AG04450 (cell line): ENCODE measurements around the gene RDX. TPM values are rescaled to one million over a fixed set of nuclear protein-coding genes. Genes with fewer than 3 reads are reported as not detected.

Experiments
- CTCF ChIA-PET: fragments of 300-600, 350-600 bp; formaldehyde crosslinking; extraction: SDS; loops from one replicate; lab custom pipeline; 2022; ENCODE audit warnings: antibody characterized with exemption, inconsistent platforms; lab: Charles Lee
- POLR2A ChIA-PET: fragments of 350-600 bp; formaldehyde crosslinking; extraction: SDS; loops from one replicate; lab custom pipeline; 2021; ENCODE audit warnings: antibody characterized with exemption, inconsistent platforms; lab: Yijun Ruan, JAX
- DNase-seq: peaks from one replicate; pipeline ENCODE4 v3.0.0-alpha.2; 2011; ENCODE audit warnings: low read depth, low spot score
- H3K27ac ChIP-seq: one replicate; pipeline ENCODE4 v1.5.1; 2012; ENCODE audit warnings: low read depth, low read length, control low read depth
- H3K27me3 ChIP-seq: one replicate; pipeline ENCODE4 v1.6.0; 2012; ENCODE audit warnings: low read length; ENCODE audit not compliant: control insufficient read depth, insufficient read depth
- H3K4me3 ChIP-seq: 2 replicates; pipeline ENCODE4 v1.5.1; 2011; ENCODE audit warnings: mild to moderate bottlenecking, low read depth, low read length, control low read depth
- H3K9me3 ChIP-seq: 2 replicates; pipeline ENCODE4 v1.5.1; 2012; ENCODE audit warnings: low read length; ENCODE audit not compliant: control insufficient read depth, insufficient read depth
- CTCF ChIP-seq: IDR thresholded peaks from 2 replicates; pipeline ENCODE4 v1.5.1; 2011; ENCODE audit warnings: low read depth, low read length, control low read depth, inconsistent platforms
- polyA plus RNA-seq: library from polyadenylated mRNA; depleted of rRNA; stranded (reverse); fragments of >200 nt; gene quantifications from 2 replicates; pipeline ENCODE4 v1.2.3, GENCODE V29; 2011; rRNA removed

The RDX gene
- polyA plus RNA-seq, 1 experiment = 92.3 TPM

GRCh38 chr11:110130642-110131238, 165.7 kb downstream of the RDX start:
- no peak overlapping the region for H3K27ac ChIP-seq
- no peak for TF ChIP-seq CTCF
- CTCF ChIA-PET = interaction anchor here (0.9 kb wide), 1 partner anchor 1433 kb away, joined by 5 read pairs; no protein-coding TSS in a partner anchor
- POLR2A ChIA-PET = interaction anchor here (0.7 kb wide), 1 partner anchor 15 kb away, joined by 7 read pairs; no protein-coding TSS in a partner anchor
- H3K4me3 ChIP-seq = no peak overlapping the region
- DNase-seq = no peak
- H3K27me3 ChIP-seq = no peaks in the 10 kb centered on the region
- H3K9me3 ChIP-seq = no peaks in the 10 kb centered on the region

- POLR2A ChIA-PET = no interaction called here
- TF ChIP-seq CTCF = no peak
- Histone ChIP-seq H3K4me3 (no peak overlapping the region), H3K27ac (no peak overlapping the region), H3K9me3 (no peaks in the 10 kb centered on the region), H3K27me3 (no peaks in the 10 kb centered on the region)
- no peak for DNase-seq
- CTCF ChIA-PET = interaction anchor here (0.5 to 1.8 kb wide), 3 partner anchors 46 to 246 kb away, joined by 3 to 5 read pairs (median 4); no protein-coding TSS in a partner anchor
These were observed 168.3 kb downstream of the RDX start for GRCh38 chr11:110128161-110128560.

GRCh38 chr11:110126936-110127335, 169.5 kb downstream of the RDX start:
- CTCF ChIA-PET = interaction anchor here (0.5 to 1.8 kb wide), 2 partner anchors 54 to 188 kb away, joined by 3 to 5 read pairs; no protein-coding TSS in a partner anchor
- POLR2A ChIA-PET = no interaction called here
- no peaks in the 10 kb centered on the region for H3K27me3 ChIP-seq
- H3K9me3 ChIP-seq = no peaks in the 10 kb centered on the region
- TF ChIP-seq CTCF = no peak
- no peak overlapping the region for H3K27ac ChIP-seq
- DNase-seq = no peak
- H3K4me3 ChIP-seq = no peak overlapping the region

GRCh38 chr11:110125632-110126031, 170.8 kb downstream of the RDX start:
- POLR2A ChIA-PET = no interaction called here
- no peak for TF ChIP-seq CTCF
- DNase-seq = no peak
- CTCF ChIA-PET = interaction anchor here (0.7 kb wide), 1 partner anchor 642 kb away, joined by 4 read pairs; no protein-coding TSS in a partner anchor
- no peaks in the 10 kb centered on the region for H3K9me3 ChIP-seq
- no peak overlapping the region for H3K4me3 ChIP-seq
- no peaks in the 10 kb centered on the region for H3K27me3 ChIP-seq
- no peak overlapping the region for H3K27ac ChIP-seq

Other genes starting within 250 kb of the RDX start
- gene ZC3H12C, start 203.2 kb downstream of the RDX start, polyA plus RNA-seq = 9.3 and 10.9 TPM in 2 replicates
- 6.7 and 8.9 TPM in 2 replicates for gene FDX1, start 133.3 kb upstream of the RDX start, polyA plus RNA-seq